Measurements from ENCODE around the gene SHISA5. TPM values are rescaled to one million over a fixed set of nuclear protein-coding genes. Genes with fewer than 3 reads are reported as not detected.

SHISA5 gene
- total and polyA plus RNA-seq, 2 of the 8 experiments (the other 6 are each of a cell fraction or from before 2014, with no cell fraction given): 196 to 315 TPM

DNA sequence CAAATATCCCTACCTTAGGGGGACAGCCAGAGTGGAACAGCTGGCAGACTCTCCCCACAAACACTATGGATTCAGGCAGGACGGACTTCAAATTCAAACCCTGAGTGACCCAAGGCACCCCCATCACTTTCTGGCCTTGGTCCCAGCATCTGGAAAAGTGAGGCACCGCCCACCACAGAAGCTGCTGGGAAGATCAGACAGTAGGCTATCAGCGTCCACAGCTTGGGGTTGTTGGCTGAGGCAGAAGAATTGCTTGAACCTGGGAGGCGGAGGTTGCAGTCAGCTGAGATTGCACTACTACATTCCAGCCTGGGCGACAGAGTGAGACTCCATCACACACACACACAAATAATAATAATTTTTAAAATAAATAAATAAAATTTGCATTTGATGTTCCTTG is 44.2 kb upstream of the SHISA5 start:
- no peak overlapping the region for H3K4ac ChIP-seq (replicated peaks; ENCODE audit: insufficient read length, low read depth, low read length)
- CTCF ChIA-PET (ENCODE audit: partially characterized antibody): interaction anchor here (0.9 to 5.4 kb wide), 25 partner anchors 10 to 413 kb away, joined by 3 to 67 read pairs (median 6); partner anchors contain the start of genes CCDC51, SHISA5, TMA7 and UCN2
- H4K8ac ChIP-seq (ENCODE audit: extremely low read depth, insufficient read depth, low read length): peak overlapping the region; percentile 52; the same call in 1 of the 2 replicates
- H3K23me2 ChIP-seq (ENCODE audit: low read depth, low read length): no peaks in the 10 kb centered on the region
- no peaks in the 10 kb centered on the region for H3K9me3 ChIP-seq (ENCODE audit: insufficient read depth in 2 of 2, low read depth in 1 of 2, low read length in 1 of 2)
- H2AFZ ChIP-seq (ENCODE audit: low read length): no peak overlapping the region
- H3K4me2 ChIP-seq (ENCODE audit: insufficient read depth in 1 of 2, low read depth in 2 of 2, low read length in 2 of 2): no peak overlapping the region
- no peak overlapping the region for H2BK5ac ChIP-seq (ENCODE audit: low read depth, low read length)
- H4K20me1 ChIP-seq (replicated peaks in 1 of 2; ENCODE audit: control insufficient read depth in 1 of 2, insufficient read depth in 2 of 2, low read length in 2 of 2): peaks cover 0 to 5% of the 10 kb centered on the region in 2 experiments
- H3K14ac ChIP-seq (ENCODE audit: insufficient read length): no peak overlapping the region
- H3K27me3 ChIP-seq (replicated peaks in 1 of 4; ENCODE audit: control insufficient read depth in 3 of 4, extremely low read depth in 1 of 4, insufficient read depth in 3 of 4, low read length in 3 of 4): no peaks in the 10 kb centered on the region
- no peak overlapping the region for H3K9ac ChIP-seq (replicated peaks in 1 of 4; ENCODE audit: extremely low read depth in 1 of 4, low read depth in 3 of 4, low read length in 3 of 4)
- FAIRE-seq: no peak
- no peak overlapping the region for H2AK5ac ChIP-seq (ENCODE audit: low read depth, low read length)
- H4K91ac ChIP-seq (replicated peaks; ENCODE audit: insufficient read length, low read length): no peak overlapping the region
- H3K27ac ChIP-seq (ENCODE audit: low read depth, low read length): no peak overlapping the region
- H2BK120ac ChIP-seq (replicated peaks; ENCODE audit: low read depth, low read length): no peak overlapping the region
- POLR2A ChIA-PET (ENCODE audit: partially characterized antibody): interaction anchor here (0.8 to 2.3 kb wide), 5 partner anchors 49 to 149 kb away, joined by 3 to 11 read pairs (median 6); a partner anchor contains a TSS
- H3K36me3 ChIP-seq (ENCODE audit: control insufficient read depth in 2 of 4, insufficient read depth in 4 of 4, low read length in 3 of 4): peaks cover 2 to 21% (median 16%) of the 10 kb centered on the region in 4 experiments; a peak in 7 of 8 replicates
- H2BK20ac ChIP-seq (ENCODE audit: low read length): no peak overlapping the region
- H3K23ac ChIP-seq (ENCODE audit: insufficient read length): no peak overlapping the region
- no peak overlapping the region for H2BK12ac ChIP-seq (ENCODE audit: low read depth, low read length)
- H2BK15ac ChIP-seq (ENCODE audit: low read length): no peak overlapping the region
- no peak for TF ChIP-seq CTBP2 (IDR thresholded peaks at IDR 0.05; ENCODE audit: borderline replicate concordance, insufficient read depth, insufficient read length, low read length)
- TF ChIP-seq JUN (IDR thresholded peaks at IDR 0.05; ENCODE audit: low read depth, low read length): no peak
- no peak for TF ChIP-seq SIX5 (IDR thresholded peaks at IDR 0.05; ENCODE audit: low read depth, low read length)
- WGBS, 2 experiments (ENCODE audit: extremely low coverage in 1 of 2, insufficient coverage in 1 of 2, insufficient read length in 1 of 2, insufficient replicate concordance in 2 of 2, low coverage in 1 of 2, low lambda C conversion rate in 2 of 2, missing lambda C conversion rate in 1 of 2): 88% methylated on average over 5 of the region's 5 CpGs; no CpG with 5 or more reads in 1 of the 2 experiments
- H3K4me1 ChIP-seq (replicated peaks in 1 of 4; ENCODE audit: control insufficient read depth in 3 of 4, insufficient read depth in 4 of 4, low read length in 3 of 4): no peaks in the 10 kb centered on the region; a peak in 3 of 7 replicates
- no peak overlapping the region for H3K56ac ChIP-seq (replicated peaks; ENCODE audit: insufficient read length, low read depth, low read length)
- peaks cover 0 to 4% of the 10 kb centered on the region in 2 experiments; a peak in 1 of 4 replicates for H3K79me2 ChIP-seq (ENCODE audit: control insufficient read depth in 1 of 2, insufficient read depth in 2 of 2, low read length in 2 of 2)
- H3K79me1 ChIP-seq (ENCODE audit: low read depth, low read length): no peaks in the 10 kb centered on the region; the same call in 1 of the 2 replicates
- no peak overlapping the region for H3K18ac ChIP-seq (ENCODE audit: extremely low read depth, low read length)
- H4K5ac ChIP-seq (ENCODE audit: insufficient read length, low read depth, low read length): no peak overlapping the region
- DNase-seq (ENCODE audit: low read depth in 1 of 2, low spot score in 2 of 2): no peak
- no peak overlapping the region for H3K4me3 ChIP-seq (ENCODE audit: extremely low read depth in 1 of 4, insufficient read depth in 2 of 4, low read depth in 3 of 4, low read length in 4 of 4)

Measured in H1 (cell line).